ENCODE data around the gene PLB1.
"Not testable (repeated sequence)": the region's sequence is repeated elsewhere in the genome, so short reads cannot be mapped to it uniquely, and the experiment has no call there.

Gene PLB1

GRCh38 chr2:28546242-28546641, 50.4 kb downstream of the PLB1 start:
- H3K4me3 ChIP-seq (ENCODE audit: low read depth, low read length), result no peak overlapping the region
- TF ChIP-seq CTCF (IDR thresholded peaks at IDR 0.05; ENCODE audit: insufficient read depth, low read depth, low read length, missing control alignments), result no peak
- no peak for DNase-seq (ENCODE audit: low read depth)

GRCh38 chr2:28547223-28547860, 51.5 kb downstream of the PLB1 start:
- no peak for TF ChIP-seq CTCF (IDR thresholded peaks at IDR 0.05; ENCODE audit: insufficient read depth, low read depth, low read length, missing control alignments)
- H3K4me3 ChIP-seq (ENCODE audit: low read depth, low read length), result no peak overlapping the region

GRCh38 chr2:28547906-28548600, 52.2 kb downstream of the PLB1 start:
- no peak overlapping the region for H3K4me3 ChIP-seq (ENCODE audit: low read depth, low read length)
- no peak for DNase-seq (ENCODE audit: low read depth)
- no peak for TF ChIP-seq CTCF (IDR thresholded peaks at IDR 0.05; ENCODE audit: insufficient read depth, low read depth, low read length, missing control alignments)

More at GRCh38 chr2:28547223-28547860, 51.5 kb downstream of the PLB1 start:
- DNase-seq (ENCODE audit: low read depth), result no peak

GRCh38 chr2:28550345-28550744, 54.5 kb downstream of the PLB1 start:
- DNase-seq (ENCODE audit: low read depth); H3K4me3 ChIP-seq (ENCODE audit: low read depth, low read length): not testable (repeated sequence)

- no peak for DNase-seq (ENCODE audit: low read depth)
- no peak overlapping the region for H3K4me3 ChIP-seq (ENCODE audit: low read depth, low read length)
- TF ChIP-seq CTCF (IDR thresholded peaks at IDR 0.05; ENCODE audit: insufficient read depth, low read depth, low read length, missing control alignments), result no peak
These were observed 56.4 kb downstream of the PLB1 start for GRCh38 chr2:28552045-28552823.

GRCh38 chr2:28556303-28556702, 60.4 kb downstream of the PLB1 start:
- H3K4me3 ChIP-seq (ENCODE audit: low read depth, low read length), result no peak overlapping the region
- no peak for DNase-seq (ENCODE audit: low read depth)
- TF ChIP-seq CTCF (IDR thresholded peaks at IDR 0.05; ENCODE audit: insufficient read depth, low read depth, low read length, missing control alignments), result no peak

- DNase-seq (ENCODE audit: low read depth), result no peak
- no peak for TF ChIP-seq CTCF (IDR thresholded peaks at IDR 0.05; ENCODE audit: insufficient read depth, low read depth, low read length, missing control alignments)
- no peak overlapping the region for H3K4me3 ChIP-seq (ENCODE audit: low read depth, low read length)
These were observed 61.7 kb downstream of the PLB1 start for GRCh38 chr2:28557389-28558131.
